T-helper 2 cell treated with Interferon-gamma antibody and Interleukin-4, amounts not matched to agents 100 ng/mL and 5 ng/mL, for 36 hours (primary cell): ENCODE data around the gene ADGRD2. TPM values are rescaled to one million over a fixed set of nuclear protein-coding genes. Genes with fewer than 3 reads are reported as not detected.

Experiments
- intact Hi-C: fragments of 100-400 bp; cut with micrococcal nuclease; formaldehyde crosslinking; loops from one replicate; pipeline ENCODE4 v1.15.1; 2023
- total RNA-seq: library from RNA; stranded (reverse); gene quantifications from 2 replicates; pipeline ENCODE4 v1.2.3, GENCODE V29; 2022

Gene ADGRD2
- total RNA-seq, 1 donor from 2014 or later = not detected

DNA sequence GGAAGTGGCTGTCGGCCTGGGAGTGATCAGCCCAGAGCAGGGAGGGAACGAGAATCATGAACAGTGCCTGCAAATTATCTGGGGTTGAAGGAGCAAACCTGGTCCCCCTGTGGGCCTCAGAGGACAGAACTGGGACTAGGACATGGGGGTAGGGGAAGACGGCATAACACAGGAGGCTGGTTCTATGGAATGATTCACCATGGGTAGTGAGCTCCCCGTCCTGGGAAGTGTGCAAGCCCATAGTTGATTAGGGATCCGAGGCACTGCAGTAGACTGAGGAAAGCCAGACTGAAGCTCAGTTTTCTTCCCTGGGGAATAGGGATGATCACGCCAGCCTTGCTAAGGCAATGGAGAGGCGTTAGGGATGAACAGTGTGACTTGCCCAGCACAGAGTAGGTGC lies 5.6 kb downstream of the ADGRD2 start:
- intact Hi-C loops = no loop called here

GRCh38 chr9:124456341-124457078 lies 6.3 kb downstream of the ADGRD2 start:
- intact Hi-C loops = no loop called here

DNA sequence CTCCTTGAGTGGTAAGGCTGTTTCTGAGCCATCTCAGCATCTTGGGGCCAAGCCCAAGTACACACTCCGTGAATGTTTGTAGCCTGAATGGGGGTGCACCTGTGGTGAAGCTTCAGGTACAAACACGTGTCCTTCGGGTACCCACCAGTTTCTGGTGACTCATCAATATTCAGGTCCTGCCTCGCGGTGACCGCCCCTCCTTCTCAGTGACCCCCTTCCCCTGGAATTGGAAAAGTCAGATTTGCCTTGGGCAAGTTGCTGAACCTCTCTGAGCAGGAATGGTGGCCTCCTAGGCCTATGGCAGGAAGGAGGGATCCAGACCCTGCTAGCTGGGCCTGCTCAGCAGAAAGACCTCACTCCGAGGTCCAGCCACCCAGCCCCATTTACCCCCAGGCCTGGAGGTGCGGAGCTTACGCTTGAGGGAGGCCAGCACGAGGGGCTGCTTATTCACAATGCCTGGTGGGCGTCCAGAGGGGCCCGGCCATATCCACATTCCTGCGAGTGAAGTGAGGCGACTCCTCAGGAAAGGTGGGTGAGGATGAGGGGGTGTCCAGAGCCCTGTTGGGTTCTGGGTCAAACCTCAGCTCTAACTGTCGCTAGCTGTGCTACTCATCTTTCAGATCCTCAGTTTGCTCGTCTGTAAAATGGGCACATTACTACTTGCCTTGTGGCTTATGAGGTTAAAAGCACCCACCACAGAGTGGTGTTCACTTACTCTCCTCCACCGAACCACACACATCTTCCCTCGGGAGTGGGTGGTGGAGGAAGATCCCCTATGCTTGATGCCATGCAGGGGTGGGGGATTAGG lies 7.0 kb downstream of the ADGRD2 start:
- intact Hi-C loops = no loop called here

DNA sequence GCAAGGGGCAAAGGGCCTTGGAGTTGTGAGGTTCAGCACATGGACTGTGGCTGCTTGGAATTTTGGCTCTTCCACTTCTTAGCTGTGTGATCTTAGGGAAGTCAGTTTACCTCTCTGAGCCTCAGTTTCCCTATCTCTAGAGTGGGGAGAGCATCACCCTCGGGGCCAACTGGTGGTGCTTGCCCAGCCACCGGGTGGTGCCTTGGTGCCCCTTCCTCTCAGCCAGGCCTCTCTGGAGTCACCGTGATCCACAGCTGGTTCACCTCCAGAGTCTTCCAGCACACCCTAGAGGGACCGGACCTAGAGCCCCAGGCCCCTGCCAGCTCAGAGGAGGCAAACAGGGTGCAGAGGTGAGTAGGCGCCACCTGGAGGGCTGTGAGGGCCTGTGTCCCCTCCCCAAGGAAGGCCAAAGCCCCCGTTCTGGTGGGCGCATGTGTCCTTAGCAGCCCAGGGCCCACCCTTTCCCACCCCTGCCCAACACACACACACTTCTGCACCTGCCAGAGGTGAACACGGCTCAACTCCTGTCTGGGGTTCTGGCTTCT lies 7.7 kb downstream of the ADGRD2 start:
- intact Hi-C loops = no loop called here

- intact Hi-C loops = no loop called here
These were observed 8.2 kb downstream of the ADGRD2 start for GRCh38 chr9:124458441-124458840.

- intact Hi-C loops = no loop called here
These were observed 12.5 kb downstream of the ADGRD2 start for GRCh38 chr9:124462739-124463138.

DNA sequence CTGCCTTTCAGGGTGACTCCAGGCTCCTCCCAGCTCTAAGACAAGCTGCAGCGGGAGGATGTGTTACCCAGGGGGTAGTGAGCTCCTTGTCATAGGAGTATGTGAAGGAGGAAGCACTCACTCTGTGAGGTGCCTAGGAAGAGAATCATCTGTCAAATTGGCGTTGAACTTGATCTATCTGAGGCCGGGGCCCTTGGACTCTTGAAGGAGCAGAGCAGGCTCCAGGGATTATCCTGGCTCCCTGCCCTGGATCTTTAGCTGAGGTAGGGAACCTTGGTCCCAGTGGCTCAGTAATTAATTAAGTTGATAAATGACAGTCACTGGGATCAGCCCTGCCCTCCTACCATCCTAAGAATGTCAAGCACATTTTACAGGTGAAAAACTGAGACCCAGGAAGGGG lies 15.5 kb downstream of the ADGRD2 start:
- intact Hi-C loops = no loop called here

DNA sequence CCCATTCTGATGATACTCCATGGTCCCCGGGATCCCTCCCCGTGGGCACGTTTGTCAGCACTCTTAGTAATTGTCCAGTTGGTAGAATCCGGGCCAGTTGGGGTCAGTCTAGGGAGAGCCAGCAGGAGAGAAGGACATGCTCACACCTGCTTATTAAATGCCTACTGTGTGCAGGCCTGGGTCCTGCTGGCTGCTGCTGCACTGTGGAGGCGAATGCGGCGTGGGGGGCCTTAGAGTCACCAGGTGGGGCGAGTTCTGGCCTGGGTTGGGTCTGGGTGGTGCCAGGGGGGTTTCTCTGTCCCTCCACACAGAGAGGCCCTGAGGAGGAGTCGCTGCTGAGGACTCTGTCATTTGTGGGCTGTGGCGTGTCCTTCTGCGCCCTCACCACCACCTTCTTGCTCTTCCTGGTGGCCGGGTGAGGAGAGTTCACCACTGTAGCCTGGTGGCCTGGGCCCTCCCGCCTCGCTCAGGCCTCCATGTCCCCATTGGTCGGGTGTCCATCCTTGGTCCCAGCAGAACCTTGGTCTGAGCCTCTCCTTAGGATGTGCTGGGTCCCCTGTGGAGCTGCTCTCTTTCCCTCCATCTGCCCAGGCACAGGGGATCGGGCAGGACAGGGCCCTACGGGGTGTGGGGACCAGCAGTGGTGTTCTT lies 17.3 kb downstream of the ADGRD2 start:
- intact Hi-C loops = no loop called here

- intact Hi-C loops = no loop called here
These were observed 17.9 kb downstream of the ADGRD2 start for GRCh38 chr9:124468061-124468740.

- intact Hi-C loops = no loop called here
These were observed 19.0 kb downstream of the ADGRD2 start for GRCh38 chr9:124469011-124469832.

GRCh38 chr9:124470306-124470705 lies 20.1 kb downstream of the ADGRD2 start:
- intact Hi-C loops = no loop called here

GRCh38 chr9:124470726-124471125 lies 20.5 kb downstream of the ADGRD2 start:
- intact Hi-C loops = no loop called here

GRCh38 chr9:124471761-124472160 lies 21.5 kb downstream of the ADGRD2 start:
- intact Hi-C loops = no loop called here

DNA sequence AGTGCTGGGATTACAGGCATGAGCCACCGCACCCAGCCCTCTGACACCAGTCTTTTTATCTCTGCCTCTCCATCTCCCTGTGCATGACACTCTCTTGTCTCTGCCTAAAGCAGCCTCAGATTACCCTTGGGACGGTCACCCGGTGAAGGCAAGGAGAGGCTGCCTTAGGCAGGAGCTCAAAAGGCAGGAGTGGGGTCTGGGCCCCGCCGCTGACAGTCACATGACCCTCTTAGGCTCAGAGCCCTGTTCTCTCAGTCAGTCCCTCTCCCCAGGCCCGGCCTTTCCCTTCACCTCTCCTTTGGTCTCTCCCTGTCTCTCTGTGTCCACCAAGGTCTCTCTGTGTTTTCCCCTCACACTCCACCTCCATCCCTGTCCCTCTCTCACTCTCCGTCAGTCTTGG lies 22.5 kb downstream of the ADGRD2 start:
- intact Hi-C loops = no loop called here

DNA sequence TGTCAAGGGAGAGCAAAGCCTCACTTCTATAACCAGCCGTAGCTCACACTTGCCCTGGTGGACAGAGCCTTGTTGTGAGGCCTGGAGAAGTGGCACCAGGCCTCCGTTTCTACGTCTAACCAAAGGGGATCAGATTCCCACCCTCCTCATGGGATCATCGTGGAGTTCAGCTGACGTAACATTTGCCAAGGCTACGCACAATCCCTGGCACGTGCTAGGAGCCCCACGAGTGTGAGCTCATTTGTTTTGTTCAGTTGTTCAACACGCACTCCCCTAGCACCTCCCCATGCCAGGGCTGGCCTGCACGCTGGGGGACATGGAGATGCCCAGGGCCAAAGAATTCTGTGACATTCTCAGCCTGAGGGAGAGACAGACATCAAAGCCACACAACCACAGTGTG lies 23.1 kb downstream of the ADGRD2 start:
- intact Hi-C loops = no loop called here

DNA sequence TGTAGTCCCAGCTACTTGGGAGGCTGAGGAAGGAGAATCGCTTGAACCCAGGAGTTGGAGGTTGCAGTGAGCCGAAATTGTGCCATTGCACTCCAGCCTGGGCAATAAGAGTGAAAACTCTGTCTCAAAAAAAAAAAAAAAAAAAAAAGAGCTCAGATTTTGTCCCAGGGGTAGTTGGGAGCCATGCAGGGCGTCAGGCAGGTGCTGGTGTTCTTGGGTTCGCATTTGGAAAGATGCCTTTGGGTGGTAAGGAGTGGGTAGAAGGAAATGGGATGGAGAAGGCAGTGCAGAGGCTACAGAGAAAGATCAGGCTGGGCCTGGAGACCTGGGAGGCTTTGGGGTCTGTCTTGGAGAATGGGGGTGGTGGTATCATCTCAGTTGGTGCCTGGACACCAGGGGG lies 23.9 kb downstream of the ADGRD2 start:
- intact Hi-C loops = no loop called here

GRCh38 chr9:124475158-124475867 lies 25.1 kb downstream of the ADGRD2 start:
- intact Hi-C loops = no loop called here

GRCh38 chr9:124475868-124476690 lies 25.8 kb downstream of the ADGRD2 start:
- intact Hi-C loops = no loop called here

DNA sequence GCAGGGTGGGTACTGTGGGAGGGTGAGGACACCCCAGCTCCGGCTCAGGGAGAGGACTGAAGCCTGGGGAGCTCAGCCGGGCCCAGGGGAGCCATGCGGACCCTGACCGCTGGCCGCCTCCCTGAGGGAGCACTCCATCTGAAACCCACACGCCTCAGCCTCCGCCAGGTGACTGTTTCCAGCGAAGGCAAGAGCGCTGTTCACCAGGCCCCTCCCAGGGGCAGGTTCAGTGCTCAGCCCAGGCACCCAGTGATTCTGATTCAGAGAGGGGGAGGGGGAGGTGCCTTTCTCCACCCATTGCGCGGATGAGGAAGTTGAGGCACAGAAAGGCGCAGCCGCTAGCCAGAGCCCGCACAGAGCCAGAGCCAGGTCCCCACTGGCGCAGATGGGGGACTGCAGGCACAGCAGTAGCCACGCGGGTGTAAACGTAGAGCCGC lies 27.0 kb downstream of the ADGRD2 start:
- intact Hi-C loops = no loop called here
